H9 (cell line): ENCODE measurements around the gene ZNF200. TPM values are rescaled to one million over a fixed set of nuclear protein-coding genes. Genes with fewer than 3 reads are reported as not detected.
"Not testable (repeated sequence)": the region's sequence is repeated elsewhere in the genome, so short reads cannot be mapped to it uniquely, and the experiment has no call there.

Experiments used
- DNase-seq: peaks from one replicate; pipeline ENCODE4 v3.0.0-alpha.2; 2017
- H2AFZ ChIP-seq: one replicate; pipeline ENCODE4 v1.6.1; 2013; ENCODE audit warnings: mild to moderate bottlenecking, low read length, control low read depth, moderate library complexity
- H2AK5ac ChIP-seq: 2 replicates; pipeline ENCODE4 v1.6.1; 2013; ENCODE audit warnings: low read length, control low read depth, mixed read lengths; ENCODE audit not compliant: insufficient read length
- H2BK120ac ChIP-seq: one replicate; pipeline ENCODE4 v1.6.1; 2013; ENCODE audit warnings: low read depth, mild to moderate bottlenecking, low read length, control low read depth, inconsistent platforms; ENCODE audit not compliant: poor library complexity, severe bottlenecking
- H2BK12ac ChIP-seq: 2 replicates; pipeline ENCODE4 v1.6.1; 2013; ENCODE audit warnings: low read length, control low read depth, mixed read lengths, low read depth; ENCODE audit not compliant: insufficient read length
- H2BK15ac ChIP-seq: 2 replicates; pipeline ENCODE4 v1.6.1; 2013; ENCODE audit warnings: low read depth, low read length, control low read depth
- H2BK20ac ChIP-seq: one replicate; pipeline ENCODE4 v1.6.1; 2013; ENCODE audit warnings: low read depth, mild to moderate bottlenecking, low read length, control low read depth, inconsistent platforms; ENCODE audit not compliant: poor library complexity, severe bottlenecking
- H2BK5ac ChIP-seq: 2 replicates; pipeline ENCODE4 v1.6.1; 2013; ENCODE audit warnings: low read length, control low read depth, mixed read lengths; ENCODE audit not compliant: insufficient read length
- H3K14ac ChIP-seq: 2 replicates; pipeline ENCODE4 v1.6.1; 2013; ENCODE audit warnings: low read length, control low read depth; ENCODE audit not compliant: insufficient read depth
- H3K18ac ChIP-seq: 2 replicates; pipeline ENCODE4 v1.6.1; 2013; ENCODE audit warnings: low read depth, mild to moderate bottlenecking, mixed read lengths, low read length, control low read depth; ENCODE audit not compliant: insufficient read length
- H3K23ac ChIP-seq: 2 replicates; pipeline ENCODE4 v1.6.1; 2013; ENCODE audit warnings: low read length, control low read depth, mixed read lengths, low read depth; ENCODE audit not compliant: insufficient read length
- H3K23me2 ChIP-seq: 2 replicates; pipeline ENCODE4 v1.6.1; 2013; ENCODE audit warnings: low read depth, mild to moderate bottlenecking, mixed read lengths, low read length, control low read depth; ENCODE audit not compliant: insufficient read length, poor library complexity, severe bottlenecking
- H3K27ac ChIP-seq: 2 replicates; pipeline ENCODE4 v1.5.1; 2013; ENCODE audit warnings: low read length, control low read depth, mixed read lengths, low read depth; ENCODE audit not compliant: insufficient read length
- H3K27me3 ChIP-seq: 2 replicates; pipeline ENCODE4 v1.6.1; 2013; ENCODE audit warnings: low read length, control low read depth, inconsistent platforms; ENCODE audit not compliant: insufficient read depth
- H3K4ac ChIP-seq: 2 replicates; pipeline ENCODE4 v1.6.1; 2013; ENCODE audit warnings: low read depth, mild to moderate bottlenecking, control low read depth, inconsistent platforms, low read length, moderate library complexity
- H3K4me1 ChIP-seq: 2 replicates; pipeline ENCODE4 v1.6.1; 2013; ENCODE audit warnings: low read length, control low read depth, inconsistent platforms; ENCODE audit not compliant: insufficient read depth
- H3K4me2 ChIP-seq: 2 replicates; pipeline ENCODE4 v1.6.1; 2013; ENCODE audit warnings: low read length, control low read depth, mixed read lengths; ENCODE audit not compliant: insufficient read length, insufficient read depth
- H3K56ac ChIP-seq: 2 replicates; pipeline ENCODE4 v1.6.1; 2013; ENCODE audit warnings: low read depth, mild to moderate bottlenecking, mixed read lengths, low read length, control low read depth; ENCODE audit not compliant: insufficient read length
- H3K79me1 ChIP-seq: 2 replicates; pipeline ENCODE4 v1.6.1; 2013; ENCODE audit warnings: low read depth, mild to moderate bottlenecking, moderate library complexity, low read length, control low read depth, inconsistent platforms; ENCODE audit not compliant: insufficient read depth, poor library complexity, severe bottlenecking
- H3K79me2 ChIP-seq: 2 replicates; pipeline ENCODE4 v1.6.1; 2013; ENCODE audit warnings: low read length, control low read depth, inconsistent platforms; ENCODE audit not compliant: insufficient read depth
- H3K9ac ChIP-seq: 2 replicates; pipeline ENCODE4 v1.6.1; 2013; ENCODE audit warnings: low read length, control low read depth, mixed read lengths; ENCODE audit not compliant: insufficient read length; ENCODE audit errors: extremely low read depth
- H3K9me3 ChIP-seq: one replicate; pipeline ENCODE4 v1.6.1; 2013; ENCODE audit warnings: low read depth, low read length, inconsistent platforms; ENCODE audit not compliant: control insufficient read depth
- H3T11ph ChIP-seq: one replicate; pipeline ENCODE4 v1.6.1; 2013; ENCODE audit warnings: mild to moderate bottlenecking, low read length, control low read depth, inconsistent platforms
- H4K20me1 ChIP-seq: one replicate; pipeline ENCODE4 v1.6.1; 2013; ENCODE audit not compliant: control insufficient read depth, insufficient read length, insufficient read depth
- H4K5ac ChIP-seq: 2 replicates; pipeline ENCODE4 v1.6.1; 2013; ENCODE audit warnings: low read depth, mild to moderate bottlenecking, mixed read lengths, low read length, control low read depth; ENCODE audit not compliant: insufficient read length
- H4K8ac ChIP-seq: replicated peaks from 2 replicates; pipeline ENCODE4 v1.6.1; 2013; ENCODE audit warnings: low read length, control low read depth, mixed read lengths, low read depth; ENCODE audit not compliant: insufficient read length
- H4K91ac ChIP-seq: 2 replicates; pipeline ENCODE4 v1.6.1; 2013; ENCODE audit warnings: low read depth, mild to moderate bottlenecking, moderate library complexity, mixed read lengths, low read length, control low read depth; ENCODE audit not compliant: insufficient read length
- H3K27ac Mint-ChIP-seq, 3 experiments: 2 replicates in 2 of 3; 3 replicates in 1 of 3; pipeline ENCODE4 v1.8.0; 2020 to 2021; ENCODE audit warnings: mixed read lengths in 3 of 3, mild to moderate bottlenecking in 1 of 3, moderate library complexity in 1 of 3
- H3K27me3 Mint-ChIP-seq: 2 replicates; pipeline ENCODE4 v1.8.0; 2021; ENCODE audit warnings: low read depth, mild to moderate bottlenecking, moderate library complexity, mixed read lengths
- H3K36me3 Mint-ChIP-seq, 3 experiments: 2 replicates in 2 of 3; 3 replicates in 1 of 3; pipeline ENCODE4 v1.8.0; 2020 to 2021; ENCODE audit warnings: low read depth in 3 of 3, mixed read lengths in 3 of 3; ENCODE audit not compliant: insufficient read depth in 1 of 3
- H3K4me1 Mint-ChIP-seq, 2 experiments: 2 replicates each; pipeline ENCODE4 v1.8.0; 2020; ENCODE audit warnings: mixed read lengths in 2 of 2
- H3K4me3 Mint-ChIP-seq, 2 experiments: 2 replicates in 1 of 2; 3 replicates in 1 of 2; pipeline ENCODE4 v1.8.0; 2020 to 2021; ENCODE audit warnings: mild to moderate bottlenecking in 2 of 2, mixed read lengths in 2 of 2, moderate library complexity in 1 of 2
- H3K9me3 Mint-ChIP-seq, 2 experiments: 2 replicates in 1 of 2; 3 replicates in 1 of 2; pipeline ENCODE4 v1.8.0; 2020; ENCODE audit warnings: mild to moderate bottlenecking in 2 of 2, mixed read lengths in 2 of 2, moderate library complexity in 1 of 2
- CTCF ChIP-seq: fragments of 200-600 bp; sonication (generic); conservative IDR thresholded peaks from 3 replicates; pipeline ENCODE4 v1.8.0; 2021; ENCODE audit warnings: antibody characterized with exemption, mild to moderate bottlenecking
- WGBS: extraction: QIAGEN DNeasy Blood & Tissue Kit; methylation state at CpG from one replicate; pipeline ENCODE4 v1.1.7; 2013; ENCODE audit warnings: missing lambda C conversion rate, low lambda C conversion rate, mixed read lengths; ENCODE audit not compliant: insufficient read length; ENCODE audit errors: extremely low coverage; 5-methylcytosine and 5-hydroxymethylcytosine counted together
- total RNA-seq: library from RNA; stranded (reverse); gene quantifications from 2 replicates; pipeline ENCODE4 v1.2.1, GENCODE V29; 2021

Gene ZNF200
- total RNA-seq, 1 experiment from 2014 or later = 14.9 TPM

- no peak overlapping the region for H2BK5ac ChIP-seq
- H3K4me1 Mint-ChIP-seq = no peaks in the 10 kb centered on the region
Observed at GRCh38 chr16:3274490-3274889, 39.5 kb upstream of the ZNF200 start.

GRCh38 chr16:3271281-3271680, 36.3 kb upstream of the ZNF200 start:
- H3K79me1 ChIP-seq, H3K27ac ChIP-seq, H4K91ac ChIP-seq, H3K79me2 ChIP-seq, H3K9ac ChIP-seq, H3K18ac ChIP-seq, H3K23me2 ChIP-seq, H4K8ac ChIP-seq, H3K27ac Mint-ChIP-seq, H2BK15ac ChIP-seq, H3K56ac ChIP-seq, H2BK5ac ChIP-seq, H2BK12ac ChIP-seq, H3T11ph ChIP-seq, H2BK20ac ChIP-seq, H3K27me3 ChIP-seq, H4K5ac ChIP-seq, H3K4me1 ChIP-seq, H3K4me3 Mint-ChIP-seq, DNase-seq, H3K14ac ChIP-seq, H3K4me2 ChIP-seq, H2AK5ac ChIP-seq, H3K4ac ChIP-seq, H2BK120ac ChIP-seq, H3K36me3 Mint-ChIP-seq, H4K20me1 ChIP-seq, H3K4me1 Mint-ChIP-seq, H2AFZ ChIP-seq, H3K9me3 ChIP-seq, H3K23ac ChIP-seq: not testable (repeated sequence)
- H3K9me3 Mint-ChIP-seq = peaks cover 26 to 51% of the 10 kb centered on the region in 2 experiments
- H3K27me3 Mint-ChIP-seq = peaks cover 12% of the 10 kb centered on the region
- no CpG with 5 or more reads among the region's 22 CpGs for WGBS

More at GRCh38 chr16:3274490-3274889, 39.5 kb upstream of the ZNF200 start:
- no peak overlapping the region for H2BK120ac ChIP-seq
- H2AFZ ChIP-seq = no peak overlapping the region
- no peak overlapping the region for H3K56ac ChIP-seq
- peaks cover 27% of the 10 kb centered on the region for H3K27me3 Mint-ChIP-seq
- no peak overlapping the region for H3K18ac ChIP-seq
- no peaks in the 10 kb centered on the region for H3K27me3 ChIP-seq
- no peak overlapping the region for H4K91ac ChIP-seq
- no peaks in the 10 kb centered on the region for H3K9me3 ChIP-seq
- no peaks in the 10 kb centered on the region for H3K79me1 ChIP-seq
- H3K79me2 ChIP-seq = no peaks in the 10 kb centered on the region
- H3K4ac ChIP-seq = no peak overlapping the region
- H3K23me2 ChIP-seq = no peaks in the 10 kb centered on the region
- no peak overlapping the region for H3K27ac ChIP-seq
- no peak overlapping the region for H2BK20ac ChIP-seq
- H3K4me1 ChIP-seq = no peaks in the 10 kb centered on the region
- no CpG with 5 or more reads among the region's 4 CpGs for WGBS
- no peak overlapping the region for H3K27ac Mint-ChIP-seq
- H3K9ac ChIP-seq = no peak overlapping the region
- no peak overlapping the region for H3K4me2 ChIP-seq
- H3K14ac ChIP-seq = no peak overlapping the region
- H4K20me1 ChIP-seq = no peaks in the 10 kb centered on the region
- H3K36me3 Mint-ChIP-seq = no peaks in the 10 kb centered on the region
- H4K8ac ChIP-seq = no peak overlapping the region
- DNase-seq = no peak
- H4K5ac ChIP-seq = no peak overlapping the region
- H2BK15ac ChIP-seq = no peak overlapping the region
- no peak overlapping the region for H2BK12ac ChIP-seq
- no peak overlapping the region for H3K4me3 Mint-ChIP-seq
- no peak overlapping the region for H3K23ac ChIP-seq
- H3K9me3 Mint-ChIP-seq = peaks cover 16 to 30% of the 10 kb centered on the region in 2 experiments
- no peak overlapping the region for H3T11ph ChIP-seq
- no peak overlapping the region for H2AK5ac ChIP-seq
- TF ChIP-seq CTCF = no peak
